GM21423 (cell line): ENCODE measurements around the gene PCNX1.
"Not testable (repeated sequence)": the region's sequence is repeated elsewhere in the genome, so short reads cannot be mapped to it uniquely, and the experiment has no call there.

Experiments used
- ATAC-seq: cut with Tn5 transposase; IDR thresholded peaks from one replicate; pipeline ENCODE4 v1.9.1; 2021; ENCODE audit warnings: mild to moderate bottlenecking, moderate library complexity; ENCODE audit not compliant: unreplicated experiment

The PCNX1 gene

DNA sequence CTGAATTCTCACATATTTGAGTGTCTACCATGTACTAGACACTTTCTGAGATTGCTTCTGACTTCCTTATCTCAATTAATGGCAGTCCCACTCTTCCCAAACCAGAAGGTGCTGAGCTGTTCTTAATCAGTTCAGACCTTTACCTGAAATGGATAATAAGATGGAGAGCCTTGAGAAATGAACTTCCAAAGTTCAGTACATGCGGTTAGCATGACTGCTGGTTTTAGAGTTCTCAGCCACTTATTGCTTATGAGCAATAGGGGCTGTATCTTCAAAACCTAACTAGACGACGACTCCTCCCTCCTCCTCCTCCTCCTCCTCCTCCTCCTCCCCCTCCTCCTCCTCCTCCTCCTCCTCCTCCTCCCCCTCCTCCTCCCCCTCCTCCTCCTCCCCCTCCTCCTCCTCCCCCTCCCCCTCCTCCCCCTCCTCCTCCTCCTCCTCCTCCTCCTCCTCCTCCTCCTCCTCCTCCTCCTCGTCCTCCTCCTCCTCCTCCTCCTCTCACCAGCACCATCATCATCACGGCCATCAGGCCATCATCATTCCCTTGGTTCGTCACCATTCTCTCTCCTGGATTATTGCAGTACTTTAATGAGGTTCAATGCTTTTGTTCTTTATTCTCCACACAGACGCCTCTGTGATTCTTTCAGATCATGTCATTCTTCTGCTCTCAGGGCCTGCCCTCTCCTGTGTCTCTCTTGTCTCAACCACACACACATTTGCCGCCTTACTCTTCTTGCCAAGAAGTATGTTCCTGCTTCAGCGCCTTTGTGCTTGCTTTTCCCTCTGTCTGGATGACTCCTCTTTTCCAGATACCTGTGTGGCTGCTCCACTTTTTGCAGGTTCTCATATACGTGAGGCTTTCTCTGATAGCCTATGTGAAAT is 2.7 kb downstream of the PCNX1 start:
- ATAC-seq: no peak

DNA sequence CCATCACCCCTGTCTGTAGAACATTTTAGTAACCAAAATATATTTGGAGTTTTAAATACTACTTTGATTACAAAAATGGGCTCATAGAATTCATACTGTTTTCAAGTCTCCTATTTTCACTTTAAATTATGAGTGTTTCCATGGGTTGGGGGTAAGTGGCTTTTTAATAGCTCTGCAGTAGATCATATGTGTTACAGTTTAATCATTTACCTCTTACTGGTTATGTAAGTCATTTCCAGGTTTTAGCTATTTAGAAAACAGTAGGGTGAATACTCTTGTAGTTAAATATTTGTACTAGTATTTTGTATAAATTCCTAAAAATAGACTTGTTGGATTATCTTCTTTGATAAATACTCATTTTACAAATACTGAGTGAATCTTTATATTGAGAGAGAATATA is 8.2 kb downstream of the PCNX1 start:
- no peak for ATAC-seq

DNA sequence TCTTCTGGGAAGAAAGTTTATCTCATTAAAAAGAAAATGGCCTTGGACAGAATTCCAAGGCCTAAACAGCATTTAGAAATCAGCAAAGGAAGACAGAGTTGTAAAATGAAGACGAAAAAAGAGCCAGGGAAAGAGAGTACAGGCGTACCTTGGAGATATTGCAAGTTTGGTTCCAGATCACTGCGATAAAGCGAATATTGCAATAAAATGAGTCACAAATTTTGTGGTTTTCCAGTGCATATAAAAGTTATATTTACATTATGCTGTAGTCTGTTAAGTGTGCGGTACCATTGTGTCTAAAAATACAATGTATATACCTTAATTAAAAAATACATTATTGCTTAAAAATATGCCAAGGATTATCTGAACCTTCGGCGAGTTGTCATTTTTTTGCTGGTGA is 9.0 kb downstream of the PCNX1 start:
- ATAC-seq: no peak

DNA sequence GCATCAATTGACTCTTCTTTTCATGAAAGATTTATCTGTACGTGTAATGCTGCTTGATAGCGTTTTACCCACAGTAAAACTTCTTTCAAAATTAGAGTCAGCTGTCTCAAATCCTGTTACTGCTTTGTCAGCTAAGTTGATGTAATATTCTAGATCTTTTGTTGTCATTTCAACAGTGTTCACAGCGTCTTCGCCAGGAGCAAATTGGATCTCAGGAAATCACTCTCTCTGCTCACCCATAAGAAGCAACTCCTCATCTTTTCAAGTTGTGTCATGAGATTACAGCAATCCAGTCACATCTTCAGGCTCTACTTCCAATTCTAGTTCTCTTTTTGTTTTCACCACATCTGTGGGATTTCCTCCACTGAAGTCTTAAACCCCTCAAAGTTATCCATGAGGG is 9.5 kb downstream of the PCNX1 start:
- ATAC-seq: no peak

DNA sequence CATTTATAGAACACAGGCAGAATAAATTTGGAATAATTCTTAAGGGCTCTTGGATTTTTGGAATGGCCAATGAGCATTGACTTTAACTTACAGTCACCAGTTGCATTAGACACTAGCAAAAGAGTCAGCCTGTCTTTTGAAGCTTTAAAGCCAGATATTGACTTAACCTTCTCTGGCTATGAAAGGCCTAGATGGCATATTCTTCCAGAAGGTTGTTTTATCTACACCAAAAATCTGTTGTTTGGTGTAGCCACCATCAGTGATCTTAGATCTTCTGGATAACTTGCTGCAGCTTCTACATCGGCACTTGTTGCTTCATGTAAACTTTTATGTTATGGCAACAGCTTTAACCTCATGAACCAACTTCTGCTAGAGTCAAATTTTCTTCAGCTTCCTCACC is 10.4 kb downstream of the PCNX1 start:
- ATAC-seq: no peak

DNA sequence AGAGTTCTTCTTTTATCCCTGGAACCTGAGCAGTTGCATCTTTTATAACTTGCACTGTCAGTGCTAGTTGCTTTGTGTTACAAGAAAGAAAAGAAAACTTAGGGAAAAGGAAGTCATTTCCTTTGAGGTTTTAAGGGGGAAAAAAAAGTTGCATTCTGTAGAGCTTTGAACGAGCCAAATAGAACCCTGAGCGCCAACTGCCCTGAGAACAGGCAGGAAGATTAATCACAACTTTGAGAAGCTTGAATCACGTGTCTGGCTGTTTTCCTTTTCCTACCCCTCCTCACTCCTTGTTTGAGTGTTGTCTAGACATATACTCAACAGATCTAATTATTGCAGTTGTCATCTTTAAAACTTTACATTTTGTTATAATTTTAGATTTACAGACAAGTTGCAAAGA is 12.5 kb downstream of the PCNX1 start:
- ATAC-seq: no peak

DNA sequence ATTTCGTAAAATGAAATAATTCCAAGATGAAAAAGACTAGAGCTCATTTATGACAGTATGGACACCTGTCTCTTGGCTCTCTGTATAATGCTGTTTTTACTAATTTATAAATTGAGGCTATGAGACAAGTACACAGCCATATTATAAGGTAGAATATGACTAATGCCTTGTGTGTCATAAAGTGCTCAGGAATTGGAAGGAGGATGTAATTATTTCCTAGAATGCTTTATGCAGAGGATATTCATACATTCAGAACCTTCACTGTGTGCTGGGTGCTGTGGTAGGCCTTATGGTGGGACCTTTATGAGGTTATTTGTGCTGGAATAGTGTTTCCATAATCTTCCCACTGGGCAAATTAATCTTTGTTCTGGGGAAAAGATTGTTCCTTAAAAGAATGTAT is 13.3 kb downstream of the PCNX1 start:
- no peak for ATAC-seq

DNA sequence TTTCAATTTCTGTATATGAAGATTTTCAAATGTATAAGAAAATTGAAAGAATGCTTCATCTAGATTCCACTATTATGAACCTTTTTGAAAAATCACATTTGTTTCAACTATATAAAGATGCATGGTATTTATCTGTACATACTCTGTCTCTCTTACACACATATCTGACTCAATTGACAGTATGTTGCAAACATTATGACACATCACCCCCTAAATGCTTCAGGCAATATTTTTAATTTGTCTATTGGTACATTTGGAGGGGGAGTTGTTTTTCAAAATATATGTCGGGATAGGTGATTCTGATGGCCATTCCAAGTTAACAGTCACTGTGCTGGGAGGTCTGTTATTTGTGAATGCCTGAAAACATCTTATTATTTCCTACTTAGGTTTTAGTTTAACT is 14.4 kb downstream of the PCNX1 start:
- no peak for ATAC-seq

DNA sequence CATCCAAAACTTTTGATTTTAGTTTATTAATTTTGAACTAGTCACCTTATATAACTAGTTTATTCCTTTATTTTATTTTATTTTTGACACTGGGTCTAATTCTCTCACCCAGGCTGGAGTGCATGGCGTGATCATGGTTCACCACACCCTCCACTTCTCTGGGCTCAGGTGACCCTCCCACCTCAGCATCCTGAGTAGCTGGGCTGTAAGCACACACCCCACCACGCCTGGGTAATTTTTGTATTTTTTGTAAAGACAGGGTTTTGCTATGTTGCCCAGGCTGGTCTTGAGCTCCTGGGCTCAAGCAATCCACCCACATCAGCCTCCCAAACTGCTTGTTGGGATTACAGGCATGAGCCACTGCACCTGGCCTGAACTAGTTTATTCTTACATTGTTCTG is 17.3 kb downstream of the PCNX1 start:
- no peak for ATAC-seq

DNA sequence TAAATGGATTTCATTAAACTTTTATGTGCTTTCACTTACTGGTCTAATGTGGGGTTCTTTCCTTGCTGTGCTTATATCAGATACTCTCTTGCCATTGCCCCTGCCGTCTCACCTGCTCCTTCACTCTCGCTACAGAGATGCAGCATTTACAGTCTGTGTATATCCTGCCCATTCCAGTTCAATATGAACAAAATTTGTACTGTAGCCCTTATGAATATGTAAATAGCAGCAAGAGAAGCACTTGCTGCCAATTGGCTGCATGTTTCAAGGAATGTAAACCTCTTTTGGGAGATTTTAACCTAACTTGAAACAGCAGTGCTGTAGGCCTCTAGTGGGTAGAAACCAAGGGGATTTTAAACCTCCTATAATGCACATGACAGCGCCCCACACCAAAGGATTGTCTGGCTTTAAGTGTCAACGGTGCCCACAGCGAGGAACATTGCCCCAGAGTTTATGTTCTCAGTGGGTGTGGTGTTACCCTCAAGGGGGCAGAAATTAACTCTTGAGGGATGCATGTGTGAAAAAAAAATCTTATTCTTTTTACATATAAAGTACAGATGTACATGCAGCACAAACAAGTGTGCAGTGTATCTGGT is 19.1 kb downstream of the PCNX1 start:
- no peak for ATAC-seq

DNA sequence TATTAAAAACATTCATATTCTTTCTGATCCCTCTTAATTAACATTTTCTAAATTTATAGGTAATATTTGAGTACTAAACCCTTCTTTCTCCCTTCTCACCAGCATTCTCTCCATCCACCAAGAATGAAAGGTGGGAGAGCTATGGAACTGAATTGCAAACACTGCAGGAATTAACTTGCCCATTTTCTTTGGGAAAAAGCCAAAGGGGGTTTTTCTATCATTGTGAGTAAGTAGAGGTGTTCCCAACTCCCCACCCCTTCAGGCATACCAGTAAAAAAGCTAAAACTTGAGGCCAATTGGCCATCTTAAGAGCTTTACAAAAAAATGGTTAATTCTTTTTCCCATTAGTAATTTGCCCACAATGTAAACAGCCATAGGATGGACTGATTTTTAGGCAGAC is 23.7 kb downstream of the PCNX1 start:
- ATAC-seq: no peak

DNA sequence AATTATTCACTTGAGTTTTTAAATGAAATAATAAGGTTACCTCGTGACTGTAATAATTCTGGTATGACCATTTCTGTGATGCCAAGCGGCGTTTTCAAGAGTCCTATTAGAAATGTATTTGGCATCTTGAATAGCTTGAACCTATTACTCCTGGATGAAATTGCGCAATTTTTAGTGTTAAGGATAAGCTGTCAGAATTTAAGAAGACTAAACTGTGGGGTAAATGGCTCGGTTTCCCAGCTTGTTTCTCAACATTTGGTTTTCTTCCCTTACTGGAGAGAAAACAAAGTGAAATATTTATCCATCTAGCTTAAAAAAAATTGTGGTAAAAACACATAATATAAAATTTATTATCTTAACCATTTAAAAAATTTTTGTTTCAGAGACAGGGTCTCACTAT is 26.8 kb downstream of the PCNX1 start:
- no peak for ATAC-seq

DNA sequence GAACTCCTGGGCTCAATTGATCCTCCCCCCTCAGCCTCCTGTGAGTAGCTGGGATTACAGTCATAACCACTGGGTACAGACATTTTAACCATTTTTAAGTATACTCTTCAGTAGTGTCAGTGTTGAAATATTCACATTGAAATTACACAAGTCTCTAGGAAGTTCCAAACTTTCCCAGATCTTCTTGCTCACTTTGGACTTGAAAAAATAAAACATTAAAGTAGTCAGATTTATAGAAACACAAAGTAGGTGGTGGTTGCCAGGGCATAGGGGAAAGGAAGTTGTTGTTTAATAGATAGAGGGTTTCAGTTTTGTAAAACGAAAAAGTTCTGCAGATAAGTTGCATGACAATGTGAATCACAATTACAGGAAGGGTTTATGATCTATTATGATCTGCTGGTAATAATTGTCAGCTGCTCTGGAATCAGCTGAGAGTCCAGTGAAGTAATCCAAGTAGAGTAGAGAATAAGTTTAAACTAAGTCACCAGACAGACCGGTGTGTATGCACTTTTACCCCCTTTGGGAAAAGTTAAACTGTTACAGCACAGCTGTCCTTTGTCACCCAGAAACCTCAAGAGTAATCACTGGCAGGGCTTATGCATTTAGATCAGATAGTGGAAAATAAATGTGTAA is 27.4 kb downstream of the PCNX1 start:
- ATAC-seq: peak; percentile 81

DNA sequence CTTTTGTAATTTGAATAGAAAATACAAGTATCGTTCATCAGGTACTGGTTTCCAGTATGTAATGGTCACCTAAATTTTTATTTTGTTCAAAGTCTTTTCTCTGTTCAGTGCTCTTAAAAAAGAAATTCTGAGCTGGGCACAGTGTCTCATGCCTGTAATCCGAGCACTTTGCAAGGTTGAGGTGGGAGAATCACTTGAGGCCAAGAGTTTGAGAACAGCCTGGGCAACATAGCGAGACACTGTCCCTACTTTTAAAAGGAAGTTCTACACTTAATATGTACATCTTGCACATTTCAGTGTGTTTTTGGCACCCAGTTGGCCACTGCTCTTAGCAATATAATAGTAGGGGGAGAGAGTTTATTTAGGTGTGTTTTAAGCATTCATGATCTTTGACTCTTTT is 27.9 kb downstream of the PCNX1 start:
- no peak for ATAC-seq

DNA sequence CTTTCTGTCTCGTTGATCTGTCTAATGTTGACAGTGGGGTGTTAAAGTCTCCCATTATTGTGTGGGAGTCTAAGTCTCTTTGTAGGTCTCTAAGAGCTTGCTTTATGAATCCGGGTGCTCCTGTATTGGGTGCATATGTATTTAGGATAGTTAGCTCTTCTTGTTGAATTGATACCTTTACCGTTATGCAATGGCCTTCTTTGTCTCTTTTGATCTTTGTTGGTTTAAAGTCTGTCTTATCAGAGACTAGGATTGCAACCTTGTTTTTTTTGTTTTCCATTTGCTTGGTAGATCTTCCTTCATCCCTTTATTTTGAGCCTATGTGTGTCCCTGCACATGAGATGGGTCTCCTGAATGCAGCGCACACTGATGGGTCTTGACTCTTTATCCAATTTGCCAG is 32.4 kb downstream of the PCNX1 start:
- not testable (repeated sequence) for ATAC-seq

DNA sequence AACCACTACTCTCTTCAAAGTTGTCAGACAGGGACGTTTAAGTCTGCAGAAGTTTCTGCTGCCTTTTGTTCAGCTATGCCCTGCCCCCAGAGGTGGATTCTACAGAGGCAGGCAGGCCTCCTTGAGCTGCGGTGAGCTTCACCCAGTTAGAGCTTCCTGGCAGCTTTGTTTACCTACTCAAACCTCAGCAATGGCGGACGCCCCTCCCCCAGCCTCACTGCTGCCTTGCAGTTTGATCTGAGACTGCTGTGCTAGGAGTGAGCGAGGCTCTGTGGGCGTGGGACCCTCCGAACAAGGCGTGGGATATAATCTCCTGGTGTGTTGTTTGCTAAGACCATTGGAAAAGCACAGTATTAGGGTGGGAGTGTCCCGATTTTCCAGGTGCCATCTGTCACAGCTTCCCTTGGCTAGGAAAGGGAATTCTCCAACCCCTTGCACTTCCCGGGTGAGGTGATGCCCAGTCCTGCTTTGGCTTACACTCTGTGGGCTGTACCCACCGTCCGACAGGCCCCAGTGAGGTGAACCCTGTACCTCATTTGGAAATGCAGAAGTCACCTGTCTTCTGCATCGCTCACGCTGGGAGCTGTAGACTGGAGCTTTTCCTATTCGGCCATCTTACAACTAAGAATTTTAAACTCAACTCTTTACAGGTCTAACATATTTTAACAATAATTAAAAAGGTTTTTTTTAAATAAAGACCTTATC is 34.5 kb downstream of the PCNX1 start:
- ATAC-seq: not testable (repeated sequence)

DNA sequence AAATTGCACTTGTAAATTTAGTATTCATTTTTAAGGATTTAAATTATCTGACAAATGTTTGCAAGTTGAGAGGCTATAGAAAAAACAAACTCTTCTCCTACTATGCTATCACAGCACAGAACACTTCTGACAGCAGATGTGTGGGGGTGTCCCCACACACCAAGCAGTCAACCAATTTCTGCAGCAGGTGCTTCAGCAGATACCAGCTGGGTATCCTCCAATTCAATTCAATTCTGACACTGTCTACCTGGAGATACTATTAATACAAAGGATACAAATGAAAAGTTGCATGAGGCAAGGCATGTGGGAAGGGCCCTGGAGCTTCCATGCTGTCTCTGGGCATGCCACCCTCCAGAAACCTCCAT is 35.1 kb downstream of the PCNX1 start:
- ATAC-seq: no peak

DNA sequence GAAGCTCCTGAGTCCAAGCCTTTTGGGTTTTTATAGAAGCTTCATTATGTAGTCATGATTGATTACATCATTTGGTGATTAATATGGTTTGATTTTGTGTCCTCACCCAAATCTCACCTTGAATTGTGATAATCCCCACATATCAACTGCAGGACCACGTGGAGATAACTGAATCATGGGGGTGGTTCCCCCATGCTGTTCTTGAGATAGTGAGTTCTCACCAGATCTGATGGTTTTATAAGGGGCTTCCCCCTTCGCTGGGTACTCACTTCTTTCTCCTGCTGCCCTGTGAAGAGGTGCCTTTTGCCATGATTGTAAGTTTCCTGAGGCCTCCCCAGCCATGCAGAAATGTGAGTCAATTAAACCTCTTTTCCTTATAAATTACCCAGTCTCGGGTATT is 35.5 kb downstream of the PCNX1 start:
- not testable (repeated sequence) for ATAC-seq

DNA sequence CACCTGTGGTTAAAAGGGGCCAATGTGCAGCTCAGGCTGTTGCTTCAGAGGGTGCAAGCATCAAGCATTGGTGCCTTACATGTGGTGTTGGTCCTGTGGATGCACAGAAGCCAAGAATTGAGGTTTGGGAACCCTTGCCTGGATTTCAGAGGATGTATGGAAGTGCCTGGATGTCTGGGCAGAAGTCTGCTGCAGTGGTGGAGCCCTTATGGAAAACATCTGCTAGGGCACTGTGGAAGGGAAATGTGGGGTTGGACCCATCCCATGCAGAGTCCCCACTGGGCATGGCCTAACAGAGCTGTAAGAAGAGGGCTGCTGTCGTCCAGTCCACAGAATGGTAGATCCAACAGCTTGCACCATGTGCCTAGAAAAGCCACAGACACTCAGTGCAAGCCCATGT is 36.6 kb downstream of the PCNX1 start:
- no peak for ATAC-seq

DNA sequence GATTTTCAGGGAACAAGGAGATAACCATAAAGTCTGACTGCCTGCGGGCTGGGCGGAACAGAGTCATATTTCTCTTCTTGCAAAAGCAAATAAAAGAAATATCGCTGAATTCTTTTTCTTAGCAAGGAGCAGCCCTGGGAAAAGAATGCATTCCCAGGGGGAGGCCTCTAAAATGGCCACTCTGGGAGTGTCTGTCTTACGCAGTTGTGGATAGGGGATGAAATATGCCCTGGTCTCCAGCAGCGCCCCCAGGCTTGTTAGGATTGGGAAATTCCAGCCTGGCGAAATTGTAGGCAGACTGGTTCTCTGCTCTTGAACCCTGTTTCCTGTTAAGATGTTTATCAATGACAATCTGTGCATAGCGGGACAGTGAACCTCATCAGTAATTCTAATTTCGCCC is 40.5 kb downstream of the PCNX1 start:
- ATAC-seq: no peak

DNA sequence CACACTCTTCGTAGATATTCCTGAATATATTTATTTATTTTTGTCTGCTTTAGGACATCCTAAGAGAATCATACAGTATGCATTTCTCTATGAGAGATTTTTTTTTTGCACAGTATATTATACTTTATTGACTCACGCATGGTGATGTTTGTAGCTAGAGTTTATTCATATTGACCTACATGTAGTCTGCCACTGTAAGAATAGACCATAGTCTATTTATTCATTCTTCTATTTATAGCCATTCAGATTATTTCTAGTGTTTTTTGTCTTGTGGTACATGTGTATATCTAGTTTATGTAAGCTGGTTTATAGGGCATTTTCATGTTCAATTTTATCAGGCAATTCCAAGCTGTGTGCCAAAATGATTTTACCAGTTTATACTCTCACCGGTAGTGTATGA is 45.2 kb downstream of the PCNX1 start:
- ATAC-seq: no peak

DNA sequence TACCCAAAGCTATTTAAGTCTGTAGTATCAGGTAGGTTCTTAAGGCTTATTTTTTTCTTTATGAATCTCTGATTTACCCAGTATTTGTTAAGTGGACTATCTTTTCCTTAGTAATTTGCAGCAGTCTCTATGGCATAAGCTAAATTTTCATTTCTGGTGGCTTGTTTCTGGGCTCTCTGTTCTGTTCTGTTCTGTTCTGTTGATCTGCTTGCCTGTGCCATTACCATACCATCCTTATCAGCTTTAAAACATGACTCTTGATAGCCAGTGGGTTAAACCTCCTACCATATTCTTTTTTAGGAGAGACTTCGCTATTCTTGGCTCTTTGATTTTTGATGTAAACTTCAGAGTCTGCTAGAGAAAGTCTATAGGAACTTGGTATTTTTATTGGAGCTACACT is 46.8 kb downstream of the PCNX1 start:
- ATAC-seq: no peak
